DMS79 treated with DMSO at 0.1 percent for 48 hours (cell line): ENCODE results near the gene EXOC7.
"Not testable (repeated sequence)": the region's sequence is repeated elsewhere in the genome, so short reads cannot be mapped to it uniquely, and the experiment has no call there.

Experiments used
- DNase-seq: peaks from one replicate; lab custom pipeline; 2025; lab: John Stamatoyannopoulos, UW

The EXOC7 gene

GRCh38 chr17:76074390-76075363 is 28.9 kb downstream of the EXOC7 start, which contains the start of gene GALR2:
Gene GALR2 (plus strand): TSS chr17:76074781. CDS start chr17:76074884, 103 bp downstream.
- DNase-seq = peak; percentile 31

GRCh38 chr17:76072148-76072858 is 31.3 kb downstream of the EXOC7 start, which contains the start of gene SRP68:
Gene SRP68 (minus strand): TSS chr17:76072517. CDS start chr17:76072491, 26 bp downstream.
- peak; percentile 77 for DNase-seq

GRCh38 chr17:76071531-76072147 is 31.9 kb downstream of the EXOC7 start:
- no peak for DNase-seq

GRCh38 chr17:76065775-76066174 is 37.8 kb downstream of the EXOC7 start:
- DNase-seq = no peak

GRCh38 chr17:76063875-76064546 is 39.6 kb downstream of the EXOC7 start:
- DNase-seq = no peak

GRCh38 chr17:76058264-76058663 is 45.3 kb downstream of the EXOC7 start:
- DNase-seq = not testable (repeated sequence)

- no peak for DNase-seq
These were observed 46.7 kb downstream of the EXOC7 start for GRCh38 chr17:76056882-76057281.

GRCh38 chr17:76054112-76054476 is 49.5 kb downstream of the EXOC7 start:
- no peak for DNase-seq

GRCh38 chr17:76053246-76054111 is 50.1 kb downstream of the EXOC7 start:
- no peak for DNase-seq

- DNase-seq = no peak
These were observed 52.0 kb downstream of the EXOC7 start for GRCh38 chr17:76051561-76051960.

GRCh38 chr17:76050538-76051467 is 52.8 kb downstream of the EXOC7 start:
- DNase-seq = no peak

GRCh38 chr17:76049836-76050537 is 53.6 kb downstream of the EXOC7 start:
- DNase-seq = no peak

- DNase-seq = no peak
These were observed 54.3 kb downstream of the EXOC7 start for GRCh38 chr17:76049239-76049638.

- no peak for DNase-seq
These were observed 54.9 kb downstream of the EXOC7 start for GRCh38 chr17:76048711-76049110.

GRCh38 chr17:76048025-76048605 is 55.5 kb downstream of the EXOC7 start:
- no peak for DNase-seq

- no peak for DNase-seq
These were observed 57.5 kb downstream of the EXOC7 start for GRCh38 chr17:76046064-76046463.

- not testable (repeated sequence) for DNase-seq
These were observed 59.0 kb downstream of the EXOC7 start for GRCh38 chr17:76044475-76045007.

- DNase-seq = not testable (repeated sequence)
These were observed 60.7 kb downstream of the EXOC7 start for GRCh38 chr17:76042868-76043267.
